ENCODE data around the gene IL17RA.

The IL17RA gene

DNA sequence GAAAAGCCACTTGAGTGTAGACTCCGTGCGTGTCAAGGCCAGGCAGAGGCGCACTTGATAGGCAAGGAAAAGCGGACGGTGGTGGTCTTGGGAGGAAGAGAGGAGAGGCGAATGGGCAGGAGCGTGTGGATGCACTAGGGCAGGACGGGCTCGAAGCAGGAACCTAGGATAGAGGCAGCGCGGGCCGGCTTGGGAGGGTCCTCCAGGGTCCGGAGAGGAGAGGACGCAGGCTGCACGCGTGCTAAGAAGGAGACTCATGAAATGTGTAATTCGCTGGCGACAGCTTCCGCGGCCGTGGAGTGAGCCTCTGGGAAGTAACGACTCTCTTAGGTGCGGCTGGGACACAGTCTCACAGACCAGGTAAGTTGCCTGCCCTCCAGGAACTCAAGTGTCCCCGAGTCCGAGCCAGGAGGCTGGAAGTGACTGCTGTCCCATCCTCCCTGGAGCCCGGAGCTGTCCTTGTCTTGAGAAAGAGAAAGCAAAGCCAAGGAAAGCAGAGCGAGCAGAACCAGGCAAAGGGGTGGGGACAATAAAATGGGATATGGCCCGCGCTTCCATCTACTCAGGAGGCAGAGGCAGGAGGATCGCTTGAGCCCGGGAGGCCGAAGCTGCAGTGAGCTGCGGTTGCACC, 874 bp upstream of the IL17RA start:
- DNase-seq (ENCODE audit: low spot score) = no peak

- peak; percentile 58 for DNase-seq (ENCODE audit: low spot score)
Measured at GRCh38 chr22:17085277-17086181, 729 bp downstream of the IL17RA start.

DNA sequence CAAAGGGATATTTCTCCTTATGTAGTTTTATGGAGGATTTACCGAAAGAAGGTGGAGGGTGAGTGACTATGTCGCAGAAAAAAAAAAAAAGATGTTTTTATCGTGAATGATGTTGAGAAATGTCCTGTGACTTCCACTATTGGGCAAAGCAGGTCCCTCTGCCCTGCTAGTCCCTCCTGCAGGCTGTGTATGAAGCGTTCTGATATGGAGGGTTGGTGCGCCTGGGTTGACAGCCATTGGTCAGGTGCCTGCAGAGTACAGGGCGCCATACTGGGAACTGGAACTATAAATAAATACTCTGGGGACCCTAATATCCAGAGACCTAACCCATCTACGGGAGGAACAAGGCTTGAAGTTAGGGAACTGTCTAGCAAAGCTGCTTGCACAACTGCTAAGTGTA, 1.5 kb downstream of the IL17RA start:
- no peak for DNase-seq (ENCODE audit: low spot score)

DNA sequence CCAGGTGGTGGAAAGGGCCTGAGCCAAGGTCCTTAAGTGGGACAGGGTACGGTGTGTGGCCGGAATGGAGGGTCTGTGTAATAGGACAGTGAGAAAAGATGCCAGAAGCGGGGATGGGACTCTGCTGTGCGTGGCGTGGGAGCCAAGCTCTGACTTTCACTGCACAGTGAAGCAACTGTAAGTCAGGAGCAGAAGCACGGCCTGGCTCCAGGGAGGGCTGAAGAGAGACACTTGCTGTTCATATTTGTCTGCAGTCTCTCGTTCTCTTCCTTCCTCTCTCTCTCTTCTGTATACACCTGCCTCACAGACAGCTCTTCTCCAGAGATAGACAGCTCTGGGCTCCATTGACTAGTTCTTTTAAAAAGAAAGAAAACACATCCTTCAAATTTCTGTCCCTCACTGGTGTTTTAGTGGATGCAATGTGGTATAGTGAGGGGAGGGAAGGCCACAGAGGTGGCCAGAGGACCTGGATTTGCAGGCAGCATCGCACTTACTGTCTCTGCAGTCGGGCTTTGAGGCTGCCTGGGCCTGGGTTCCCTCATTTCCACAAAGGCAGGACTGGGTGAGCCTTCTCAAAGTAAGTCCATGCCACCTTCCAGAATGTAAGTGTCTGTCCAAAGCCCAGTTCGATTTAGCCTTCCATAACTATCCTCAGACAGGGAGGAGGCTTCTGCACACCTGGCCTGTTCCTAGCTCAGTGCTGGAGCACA, 2.1 kb downstream of the IL17RA start:
- DNase-seq (ENCODE audit: low spot score) = no peak

GRCh38 chr22:17087498-17088131, 2.8 kb downstream of the IL17RA start:
- no peak for DNase-seq (ENCODE audit: low spot score)

- no peak for DNase-seq (ENCODE audit: low spot score)
Measured at GRCh38 chr22:17090550-17090949, 5.8 kb downstream of the IL17RA start.

GRCh38 chr22:17091851-17092250, 7.1 kb downstream of the IL17RA start:
- no peak for DNase-seq (ENCODE audit: low spot score)

DNA sequence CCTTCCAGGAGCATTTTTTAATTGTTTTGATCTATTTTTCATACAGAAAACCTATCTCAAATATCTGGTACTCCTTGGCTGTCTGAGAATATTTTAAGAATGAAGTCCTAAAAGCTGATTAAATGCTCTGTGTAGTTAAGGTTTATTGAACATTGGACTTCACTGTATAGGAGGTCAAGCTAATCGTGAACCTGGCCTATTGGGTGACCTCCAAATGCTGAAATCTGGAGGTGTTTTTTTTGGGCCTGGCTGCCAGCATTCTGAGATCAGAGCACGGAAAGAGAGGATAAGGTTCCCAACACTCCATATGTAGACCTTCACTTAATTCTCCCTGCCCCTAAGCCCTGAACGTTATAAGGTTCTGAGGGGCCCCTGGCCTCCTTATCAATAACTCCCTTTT, 8.3 kb downstream of the IL17RA start:
- DNase-seq (ENCODE audit: low spot score) = no peak

DNA sequence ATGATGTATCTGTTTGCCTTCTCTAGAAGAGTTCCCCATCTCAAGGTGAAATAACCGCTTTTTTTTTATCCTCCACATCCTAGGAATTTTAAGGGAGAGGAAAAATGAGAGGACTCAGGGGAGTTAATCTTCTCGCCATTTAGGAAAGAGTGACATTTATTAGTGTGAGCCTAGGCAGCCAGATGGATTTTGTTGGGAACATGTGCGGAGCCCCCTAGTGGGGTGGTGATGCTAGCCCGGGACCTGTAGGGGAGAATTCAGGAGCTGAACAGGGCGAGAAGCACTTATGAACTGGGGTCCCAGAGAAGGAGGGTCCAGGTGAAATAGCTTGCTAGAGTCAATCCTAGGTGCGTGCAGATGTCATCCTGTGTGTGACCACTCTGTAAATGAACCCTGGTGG, 10.7 kb downstream of the IL17RA start:
- DNase-seq (ENCODE audit: low spot score) = no peak

DNA sequence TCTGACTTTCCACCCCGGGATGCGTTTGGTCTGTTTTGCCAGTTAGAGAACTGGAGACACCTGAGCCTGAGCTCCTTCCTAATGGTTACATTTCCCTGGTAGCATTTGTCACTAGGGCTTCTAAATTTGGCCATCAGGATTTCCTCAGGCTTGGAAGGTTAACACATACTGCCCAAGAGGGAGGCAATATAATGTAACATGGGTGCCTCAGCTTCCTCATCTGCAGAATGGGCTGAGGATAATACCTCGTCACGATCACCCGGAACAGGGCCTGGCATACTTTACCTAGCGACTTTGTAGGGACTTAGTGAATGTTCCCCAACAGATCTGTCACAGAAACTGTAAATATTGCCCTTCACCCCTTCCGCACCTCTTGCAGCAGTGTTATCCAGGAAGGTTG, 11.3 kb downstream of the IL17RA start:
- no peak for DNase-seq (ENCODE audit: low spot score)

DNA sequence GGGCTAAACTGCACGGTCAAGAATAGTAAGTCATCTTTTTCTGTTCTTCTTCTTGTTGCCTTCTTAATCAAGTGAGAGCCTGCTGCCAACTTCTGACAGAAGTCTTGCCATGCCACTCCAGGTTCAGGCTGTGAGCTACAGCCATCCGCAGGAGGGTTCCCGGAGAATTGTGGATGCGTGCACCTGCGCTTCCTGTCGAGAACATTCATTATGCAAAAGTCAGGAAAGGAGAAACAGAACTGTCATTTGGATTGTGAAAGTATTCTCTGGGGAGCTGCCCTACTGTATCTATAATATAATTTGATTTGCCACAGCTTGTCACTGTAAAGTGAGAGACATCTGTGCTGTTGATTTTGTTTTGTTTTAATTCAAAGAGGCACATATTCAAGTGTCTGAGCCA, 12.3 kb downstream of the IL17RA start:
- no peak for DNase-seq (ENCODE audit: low spot score)

- no peak for DNase-seq (ENCODE audit: low spot score)
Measured at GRCh38 chr22:17097701-17098100, 12.9 kb downstream of the IL17RA start.

DNA sequence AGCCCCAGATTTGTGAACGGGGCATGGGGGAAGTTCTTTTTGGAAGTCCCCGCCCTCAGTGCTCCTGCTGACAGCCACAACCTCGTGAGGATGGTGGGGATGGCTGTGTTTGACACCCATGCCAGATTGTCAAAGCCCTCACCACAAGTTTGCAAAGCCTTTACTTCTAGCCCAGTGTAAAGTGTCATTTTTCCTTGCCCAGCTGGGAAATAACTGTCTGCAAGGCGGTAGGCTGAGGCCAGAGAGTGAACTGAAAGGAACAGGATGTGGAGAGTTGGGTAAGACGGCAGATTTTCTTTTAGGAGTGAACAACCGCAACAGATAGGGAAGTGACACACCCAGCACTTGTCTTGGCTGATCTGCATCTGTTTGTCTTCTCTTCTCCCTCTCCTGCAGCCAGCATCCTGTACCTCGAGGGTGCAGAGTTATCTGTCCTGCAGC, 13.6 kb downstream of the IL17RA start:
- DNase-seq (ENCODE audit: low spot score) = no peak

DNA sequence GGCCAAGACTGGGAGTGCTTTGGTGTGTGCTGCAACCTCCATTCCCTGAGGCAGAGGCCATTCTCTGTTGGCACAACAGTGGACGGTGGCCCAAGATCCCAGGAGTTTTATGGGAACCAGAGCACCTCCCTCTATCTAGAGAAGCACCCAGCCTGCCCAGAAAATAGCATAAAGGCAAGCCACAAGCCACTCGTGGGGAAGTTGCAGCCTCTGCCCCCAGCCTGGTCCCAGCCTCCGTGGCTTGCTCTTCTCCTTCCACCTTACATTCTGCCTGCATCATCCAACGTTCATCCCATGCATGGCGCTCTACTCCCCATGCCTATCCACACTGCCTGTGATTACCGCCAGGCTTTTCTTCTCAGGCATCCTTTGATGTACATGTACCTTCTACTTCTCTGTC, 15.8 kb downstream of the IL17RA start:
- DNase-seq (ENCODE audit: low spot score) = no peak

DNA sequence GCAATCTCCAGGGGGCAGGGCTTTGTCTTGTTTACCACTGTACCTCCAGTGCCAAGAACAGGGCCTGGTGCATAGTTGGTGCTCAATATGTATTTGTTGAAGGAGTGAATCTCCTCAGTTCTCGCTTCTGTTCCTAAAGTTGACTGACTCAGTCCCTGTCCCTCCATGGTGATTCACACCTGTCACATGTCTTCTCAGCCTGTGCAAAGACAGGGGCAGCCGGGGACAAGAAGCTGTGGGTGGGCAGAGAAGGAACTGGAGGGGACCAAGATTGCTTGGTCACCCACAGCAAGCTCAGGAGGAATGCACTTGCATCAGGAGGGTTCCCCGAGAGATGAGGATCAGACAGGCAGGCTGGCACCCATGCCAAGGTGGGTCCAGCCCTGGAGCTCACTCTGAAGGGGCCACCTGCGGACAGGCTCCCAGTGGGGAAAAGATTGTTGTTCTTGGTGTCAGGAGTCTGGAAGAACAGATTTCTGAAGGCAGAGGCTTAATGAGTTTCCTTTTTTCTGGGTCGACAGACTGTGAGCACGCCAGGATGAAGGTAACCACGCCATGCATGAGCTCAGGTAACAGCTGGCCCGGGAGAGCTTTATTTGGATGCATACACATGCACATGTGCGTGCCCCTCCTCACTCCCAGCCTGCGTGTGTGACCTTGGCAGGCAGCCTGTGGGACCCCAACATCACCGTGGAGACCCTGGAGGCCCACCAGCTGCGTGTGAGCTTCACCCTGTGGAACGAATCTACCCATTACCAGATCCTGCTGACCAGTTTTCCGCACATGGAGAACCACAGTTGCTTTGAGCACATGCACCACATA, 16.9 kb downstream of the IL17RA start:
- DNase-seq (ENCODE audit: low spot score) = no peak

DNA sequence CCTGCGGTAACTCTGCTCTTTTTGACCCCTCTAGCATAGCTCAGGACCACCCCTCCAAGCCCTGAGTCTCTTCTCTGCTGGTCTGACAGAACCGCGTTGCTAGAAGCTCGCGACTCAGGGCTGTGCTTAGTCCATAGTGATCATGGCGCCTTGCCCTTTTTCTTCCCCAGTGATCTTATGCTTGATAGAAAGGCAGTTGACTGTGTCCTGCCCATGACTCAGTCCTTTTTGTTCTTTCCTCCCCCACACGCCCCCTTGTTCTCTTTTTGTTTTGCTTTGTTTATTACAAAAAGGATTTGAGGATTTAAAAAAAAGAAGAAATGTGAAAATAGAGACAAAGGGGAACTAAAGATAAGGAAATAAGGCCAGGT, 17.5 kb downstream of the IL17RA start:
- DNase-seq (ENCODE audit: low spot score) = no peak

- DNase-seq (ENCODE audit: low spot score) = no peak
Measured at GRCh38 chr22:17103351-17103750, 18.6 kb downstream of the IL17RA start.

GRCh38 chr22:17104336-17104935, 19.6 kb downstream of the IL17RA start:
- DNase-seq (ENCODE audit: low spot score) = no peak

GRCh38 chr22:17105143-17106129, 20.6 kb downstream of the IL17RA start:
- no peak for DNase-seq (ENCODE audit: low spot score)

Data from AG08396 (cell line).